SU-DHL-6 (cell line): ENCODE results near the gene SCG2.

ENCODE experiments used
- H2AFZ ChIP-seq: fragments of 200-600 bp; sonication (generic); 2 replicates; pipeline ENCODE4 v1.6.1; 2014; ENCODE audit warnings: low read depth, mild to moderate bottlenecking, moderate library complexity, mixed read lengths, antibody characterized with exemption, low read length; ENCODE audit not compliant: severe bottlenecking
- H3F3A ChIP-seq: fragments of 200-600 bp; shearing (Covaris generic); 2 replicates; pipeline ENCODE4 v1.6.0; 2016; ENCODE audit warnings: antibody characterized with exemption, mild to moderate bottlenecking; ENCODE audit not compliant: insufficient read depth
- H3K27ac ChIP-seq: fragments of 200-600 bp; sonication (generic); 2 replicates; pipeline ENCODE4 v1.5.1; 2016; ENCODE audit warnings: low read depth, mild to moderate bottlenecking, low read length, moderate library complexity, mixed read lengths
- H3K27me3 ChIP-seq: fragments of 200-600 bp; sonication (generic), shearing (Covaris generic); 2 replicates; pipeline ENCODE4 v1.6.0; 2014; ENCODE audit warnings: mild to moderate bottlenecking, low read length
- H3K36me3 ChIP-seq: fragments of 200-600 bp; sonication (generic); 2 replicates; pipeline ENCODE4 v1.6.1; 2014; ENCODE audit warnings: mild to moderate bottlenecking, low read length, mixed read lengths
- H3K4me2 ChIP-seq: fragments of 300-600, 200-600 bp; shearing (Covaris generic), sonication (generic); 2 replicates; pipeline ENCODE4 v1.6.0; 2014; ENCODE audit warnings: low read length, low read depth, mild to moderate bottlenecking; ENCODE audit not compliant: poor library complexity, severe bottlenecking
- H3K4me3 ChIP-seq: fragments of 200-600 bp; sonication (generic); 2 replicates; pipeline ENCODE4 v1.5.1; 2014; ENCODE audit warnings: antibody characterized with exemption, low read length, mild to moderate bottlenecking, mixed read lengths; ENCODE audit not compliant: insufficient read depth, poor library complexity, severe bottlenecking
- H3K79me2 ChIP-seq: fragments of 200-600 bp; sonication (generic); 2 replicates; pipeline ENCODE4 v1.6.1; 2014; ENCODE audit warnings: mild to moderate bottlenecking, low read length, moderate library complexity; ENCODE audit not compliant: insufficient read depth
- H3K9ac ChIP-seq: fragments of 200-600 bp; sonication (generic); 2 replicates; pipeline ENCODE4 v1.7.0; 2014; ENCODE audit warnings: mild to moderate bottlenecking, low read length
- H3K9me2 ChIP-seq: fragments of 200-600 bp; sonication (generic); replicated peaks from 2 replicates; pipeline ENCODE4 v1.6.1; 2014; ENCODE audit warnings: low read length; ENCODE audit not compliant: insufficient read depth
- H3K9me3 ChIP-seq: fragments of 200-600 bp; sonication (generic); 2 replicates; pipeline ENCODE4 v1.6.1; 2014; ENCODE audit warnings: low read length, mixed read lengths; ENCODE audit not compliant: insufficient read depth
- H4K20me1 ChIP-seq: fragments of 200-600 bp; sonication (generic); 2 replicates; pipeline ENCODE4 v1.6.1; 2014; ENCODE audit warnings: low read depth, mild to moderate bottlenecking, antibody characterized with exemption, low read length, moderate library complexity, mixed read lengths
- CTCF ChIP-seq: fragments of 200-600 bp; sonication (generic); IDR thresholded peaks from one replicate; pipeline ENCODE4 v1.5.1; 2017; ENCODE audit warnings: antibody characterized with exemption, mild to moderate bottlenecking, low read length, moderate library complexity; ENCODE audit not compliant: insufficient read depth, poor library complexity, severe bottlenecking
- EZH2phosphoT487 ChIP-seq: fragments of 200-600 bp; sonication (generic), shearing (Covaris generic); conservative IDR thresholded peaks from 2 replicates; pipeline ENCODE4 v1.6.1; 2018; ENCODE audit warnings: mild to moderate bottlenecking, antibody characterized with exemption, low read length, moderate library complexity, mixed read lengths

The SCG2 gene

GRCh38 chr2:223585666-223586065 is 16.5 kb downstream of the SCG2 start:
- Histone ChIP-seq H3K9ac (no peak overlapping the region), H3K9me2 (no peaks in the 10 kb centered on the region), H3F3A (no peaks in the 10 kb centered on the region), H4K20me1 (no peaks in the 10 kb centered on the region), H3K4me3 (no peak overlapping the region), H2AFZ (no peak overlapping the region), H3K36me3 (no peaks in the 10 kb centered on the region), H3K4me2 (no peak overlapping the region), H3K27me3 (no peaks in the 10 kb centered on the region), H3K9me3 (no peaks in the 10 kb centered on the region), H3K27ac (no peak overlapping the region), H3K79me2 (no peaks in the 10 kb centered on the region)
- no peak for TF ChIP-seq EZH2phosphoT487
- no peak for TF ChIP-seq CTCF

GRCh38 chr2:223582001-223582400 is 20.2 kb downstream of the SCG2 start:
- no peak overlapping the region for H2AFZ ChIP-seq
- H3K4me3 ChIP-seq = no peak overlapping the region
- no peaks in the 10 kb centered on the region for H3F3A ChIP-seq
- no peaks in the 10 kb centered on the region for H3K9me3 ChIP-seq
- H3K27ac ChIP-seq = no peak overlapping the region
- H3K9ac ChIP-seq = no peak overlapping the region
- H4K20me1 ChIP-seq = no peaks in the 10 kb centered on the region
- no peak overlapping the region for H3K4me2 ChIP-seq
- H3K36me3 ChIP-seq = no peaks in the 10 kb centered on the region
- H3K9me2 ChIP-seq = no peaks in the 10 kb centered on the region
- no peaks in the 10 kb centered on the region for H3K79me2 ChIP-seq
- H3K27me3 ChIP-seq = no peaks in the 10 kb centered on the region
- TF ChIP-seq EZH2phosphoT487 (no peak), CTCF (no peak)

GRCh38 chr2:223580951-223581350 is 21.2 kb downstream of the SCG2 start:
- Histone ChIP-seq H3F3A (no peaks in the 10 kb centered on the region), H2AFZ (no peak overlapping the region), H3K4me2 (no peak overlapping the region), H3K9me3 (no peaks in the 10 kb centered on the region), H3K9ac (no peak overlapping the region), H4K20me1 (no peaks in the 10 kb centered on the region), H3K27ac (no peak overlapping the region), H3K79me2 (no peaks in the 10 kb centered on the region), H3K27me3 (no peaks in the 10 kb centered on the region), H3K4me3 (no peak overlapping the region), H3K36me3 (no peaks in the 10 kb centered on the region), H3K9me2 (no peaks in the 10 kb centered on the region)
- TF ChIP-seq EZH2phosphoT487 (no peak), CTCF (no peak)
